K562 (cell line): ENCODE results near the gene RNASEH2C.
"Not testable (repeated sequence)": the region's sequence is repeated elsewhere in the genome, so short reads cannot be mapped to it uniquely, and the experiment has no call there.

Experiments
- ATF2 ChIP-seq: sonication (generic); formaldehyde crosslinking; IDR thresholded peaks from 2 replicates; pipeline ENCODE4 v1.8.1; 2022; ENCODE audit warnings: missing genetic modification reagents
- CBFB ChIP-seq: sonication (generic); formaldehyde crosslinking; IDR thresholded peaks from 2 replicates; pipeline ENCODE4 v1.4.0; 2020; ENCODE audit warnings: mild to moderate bottlenecking, missing genetic modification reagents
- CHD2 ChIP-seq: IDR thresholded peaks from 2 replicates; pipeline ENCODE4 v1.6.1; 2011; ENCODE audit warnings: low read depth, low read length
- EWSR1 ChIP-seq: fragments of 450-650 bp; IDR thresholded peaks from 2 replicates; pipeline ENCODE4 v1.6.1; 2018; ENCODE audit warnings: borderline replicate concordance, mild to moderate bottlenecking, low read depth, moderate library complexity; ENCODE audit not compliant: partially characterized antibody
- FOXJ3 ChIP-seq: sonication (generic); formaldehyde crosslinking; IDR thresholded peaks from 2 replicates; pipeline ENCODE4 v1.4.0; 2020; ENCODE audit warnings: mild to moderate bottlenecking, missing genetic modification reagents
- NR1H2 ChIP-seq: sonication (generic); formaldehyde crosslinking; IDR thresholded peaks from 2 replicates; pipeline ENCODE4 v1.4.0; 2020; ENCODE audit warnings: mild to moderate bottlenecking, missing genetic modification reagents
- POLR2A ChIP-seq: fragments of 450-650 bp; conservative IDR thresholded peaks from 2 replicates; pipeline ENCODE4 v1.6.1; 2016
- RCOR1 ChIP-seq, 2 experiments: IDR thresholded peaks; 2 replicates each; pipeline ENCODE4 v1.6.1; 2012; ENCODE audit warnings: low read depth in 2 of 2, low read length in 2 of 2, borderline replicate concordance in 1 of 2, improper control_type of control experiment in 1 of 2
- TARDBP ChIP-seq: fragments of 450-650 bp; IDR thresholded peaks from 2 replicates; pipeline ENCODE4 v1.6.1; 2016
- ZBTB33 ChIP-seq: sonication (generic); formaldehyde crosslinking; IDR thresholded peaks from 2 replicates; pipeline ENCODE4 v1.8.1; 2023; ENCODE audit warnings: mild to moderate bottlenecking, missing genetic modification reagents
- ZNF263 ChIP-seq: sonication (generic); formaldehyde crosslinking; IDR thresholded peaks from 2 replicates; pipeline ENCODE4 v1.8.0; 2022; ENCODE audit warnings: mild to moderate bottlenecking, missing genetic modification reagents, borderline replicate concordance
- TF ChIP-seq, protein P1 (sequence below), 3 experiments: IDR thresholded peaks in 2 of 3; conservative IDR thresholded peaks in 1 of 3; 2 replicates each; pipeline ENCODE4 v1.5.1; 2011 to 2012; ENCODE audit warnings: low read length in 3 of 3, mild to moderate bottlenecking in 3 of 3, control low read depth in 2 of 3, improper control_type of control experiment in 1 of 3, inconsistent platforms in 1 of 3, low read depth in 1 of 3, mixed read lengths in 1 of 3, moderate library complexity in 1 of 3; ENCODE audit not compliant: insufficient read depth in 2 of 3
- TF ChIP-seq, protein P2 (sequence below), 2 experiments: fragments of 450-650 bp; formaldehyde crosslinking in 1 of 2; IDR thresholded peaks; 2 replicates each; pipeline versions ENCODE4 v1.4.0 to v1.6.1; 2014 to 2020; ENCODE audit warnings: mild to moderate bottlenecking in 2 of 2, borderline replicate concordance in 1 of 2, low read depth in 1 of 2

GRCh38 chr11:65706303-65706763 lies 14.3 kb downstream of the RNASEH2C start:
- TF ChIP-seq, protein P1, sequence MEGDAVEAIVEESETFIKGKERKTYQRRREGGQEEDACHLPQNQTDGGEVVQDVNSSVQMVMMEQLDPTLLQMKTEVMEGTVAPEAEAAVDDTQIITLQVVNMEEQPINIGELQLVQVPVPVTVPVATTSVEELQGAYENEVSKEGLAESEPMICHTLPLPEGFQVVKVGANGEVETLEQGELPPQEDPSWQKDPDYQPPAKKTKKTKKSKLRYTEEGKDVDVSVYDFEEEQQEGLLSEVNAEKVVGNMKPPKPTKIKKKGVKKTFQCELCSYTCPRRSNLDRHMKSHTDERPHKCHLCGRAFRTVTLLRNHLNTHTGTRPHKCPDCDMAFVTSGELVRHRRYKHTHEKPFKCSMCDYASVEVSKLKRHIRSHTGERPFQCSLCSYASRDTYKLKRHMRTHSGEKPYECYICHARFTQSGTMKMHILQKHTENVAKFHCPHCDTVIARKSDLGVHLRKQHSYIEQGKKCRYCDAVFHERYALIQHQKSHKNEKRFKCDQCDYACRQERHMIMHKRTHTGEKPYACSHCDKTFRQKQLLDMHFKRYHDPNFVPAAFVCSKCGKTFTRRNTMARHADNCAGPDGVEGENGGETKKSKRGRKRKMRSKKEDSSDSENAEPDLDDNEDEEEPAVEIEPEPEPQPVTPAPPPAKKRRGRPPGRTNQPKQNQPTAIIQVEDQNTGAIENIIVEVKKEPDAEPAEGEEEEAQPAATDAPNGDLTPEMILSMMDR (IDR thresholded peaks at IDR 0.05 in 2 of 3, conservative IDR thresholded peaks at IDR 0.05 in 1 of 3; ENCODE audit: insufficient read depth in 2 of 3, low read depth in 1 of 3, low read length in 3 of 3): peak; percentile 47 to 64 (median 51); a peak in 5 of 6 replicates
- not testable (repeated sequence) for TF ChIP-seq EWSR1; CBFB (CRISPR knock-in tag); FOXJ3; CHD2; POLR2A; RCOR1 (IDR thresholded peaks at IDR 0.05; ENCODE audit: borderline replicate concordance in 1 of 2, low read depth in 2 of 2, low read length in 2 of 2); NR1H2 (CRISPR knock-in tag); ZNF263 (CRISPR knock-in tag); TARDBP; ATF2 (CRISPR knock-in tag); ZBTB33
- TF ChIP-seq, protein P2, sequence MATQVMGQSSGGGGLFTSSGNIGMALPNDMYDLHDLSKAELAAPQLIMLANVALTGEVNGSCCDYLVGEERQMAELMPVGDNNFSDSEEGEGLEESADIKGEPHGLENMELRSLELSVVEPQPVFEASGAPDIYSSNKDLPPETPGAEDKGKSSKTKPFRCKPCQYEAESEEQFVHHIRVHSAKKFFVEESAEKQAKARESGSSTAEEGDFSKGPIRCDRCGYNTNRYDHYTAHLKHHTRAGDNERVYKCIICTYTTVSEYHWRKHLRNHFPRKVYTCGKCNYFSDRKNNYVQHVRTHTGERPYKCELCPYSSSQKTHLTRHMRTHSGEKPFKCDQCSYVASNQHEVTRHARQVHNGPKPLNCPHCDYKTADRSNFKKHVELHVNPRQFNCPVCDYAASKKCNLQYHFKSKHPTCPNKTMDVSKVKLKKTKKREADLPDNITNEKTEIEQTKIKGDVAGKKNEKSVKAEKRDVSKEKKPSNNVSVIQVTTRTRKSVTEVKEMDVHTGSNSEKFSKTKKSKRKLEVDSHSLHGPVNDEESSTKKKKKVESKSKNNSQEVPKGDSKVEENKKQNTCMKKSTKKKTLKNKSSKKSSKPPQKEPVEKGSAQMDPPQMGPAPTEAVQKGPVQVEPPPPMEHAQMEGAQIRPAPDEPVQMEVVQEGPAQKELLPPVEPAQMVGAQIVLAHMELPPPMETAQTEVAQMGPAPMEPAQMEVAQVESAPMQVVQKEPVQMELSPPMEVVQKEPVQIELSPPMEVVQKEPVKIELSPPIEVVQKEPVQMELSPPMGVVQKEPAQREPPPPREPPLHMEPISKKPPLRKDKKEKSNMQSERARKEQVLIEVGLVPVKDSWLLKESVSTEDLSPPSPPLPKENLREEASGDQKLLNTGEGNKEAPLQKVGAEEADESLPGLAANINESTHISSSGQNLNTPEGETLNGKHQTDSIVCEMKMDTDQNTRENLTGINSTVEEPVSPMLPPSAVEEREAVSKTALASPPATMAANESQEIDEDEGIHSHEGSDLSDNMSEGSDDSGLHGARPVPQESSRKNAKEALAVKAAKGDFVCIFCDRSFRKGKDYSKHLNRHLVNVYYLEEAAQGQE (IDR thresholded peaks at IDR 0.05; ENCODE audit: borderline replicate concordance): peak; percentile 51; the same call in 1 of the 2 replicates
- TF ChIP-seq, protein P2 (CRISPR knock-in tag; IDR thresholded peaks at IDR 0.05; ENCODE audit: low read depth): not testable (repeated sequence)
